ENCODE results near the gene IFT74. TPM values are rescaled to one million over a fixed set of nuclear protein-coding genes. Genes with fewer than 3 reads are reported as not detected.

The IFT74 gene
- total and polyA plus RNA-seq, 2 of the 13 experiments (the other 11 are each of a cell fraction or from before 2014, with no cell fraction given): 4.2 to 12.3 TPM

DNA sequence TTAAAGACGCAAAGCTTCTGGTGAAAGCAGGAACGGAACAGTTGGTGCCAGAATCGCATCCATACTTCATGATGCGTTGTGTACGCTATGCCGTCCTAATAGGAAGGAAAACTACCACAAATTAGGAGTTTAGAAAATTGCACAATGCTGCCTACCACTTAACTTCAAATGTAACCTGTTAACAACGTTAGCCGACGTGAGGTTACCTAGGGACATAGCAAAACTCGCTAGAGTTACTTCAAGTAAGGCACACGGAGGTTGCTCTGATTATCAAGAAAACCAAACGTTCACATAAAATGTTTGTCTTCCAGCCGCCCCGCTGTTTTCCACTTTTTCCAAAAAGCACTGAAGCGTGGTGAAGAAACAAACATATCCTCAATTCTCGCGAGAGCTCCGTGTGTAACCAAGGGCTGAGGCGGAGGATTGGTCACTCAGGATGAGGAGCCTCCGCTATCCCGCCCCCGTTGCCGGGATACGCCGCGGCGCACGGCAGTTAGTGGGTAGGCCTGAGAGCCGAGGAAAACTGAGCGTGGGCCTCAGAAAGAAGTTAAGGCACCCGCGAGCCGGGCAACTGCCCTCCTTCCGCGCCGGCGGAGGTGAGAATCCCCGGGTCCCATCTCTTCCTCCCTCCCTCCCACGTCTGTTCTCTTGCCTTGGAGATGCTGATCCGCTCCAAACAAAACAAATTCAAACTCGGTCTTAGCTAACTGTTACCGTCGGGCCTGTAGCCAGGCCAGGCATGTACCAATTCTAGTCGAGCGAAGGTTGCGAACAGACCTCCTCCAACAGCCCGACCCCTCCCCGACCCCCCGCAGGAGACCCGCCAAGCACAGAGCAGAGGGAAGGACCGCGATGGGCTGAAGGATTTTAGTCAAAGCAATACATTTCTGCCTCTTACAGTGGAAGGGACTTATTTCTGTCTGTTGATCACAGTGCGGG lies at the start of gene IFT74 (continued):
- no peak for TF ChIP-seq BRD4 (CRISPR knock-in tag; IDR thresholded peaks at IDR 0.05)
- TF ChIP-seq ELF4 (CRISPR knock-in tag; IDR thresholded peaks at IDR 0.05; ENCODE audit: borderline replicate concordance): no peak
- peak; percentile 73 for TF ChIP-seq PRDM10 (CRISPR knock-in tag; IDR thresholded peaks at IDR 0.05; ENCODE audit: low read depth)
- no peak; the same call in 1 of the 2 replicates for TF ChIP-seq FOXA3 (CRISPR knock-in tag; IDR thresholded peaks at IDR 0.05)
- TF ChIP-seq FOXK1 (CRISPR knock-in tag; IDR thresholded peaks at IDR 0.05; ENCODE audit: borderline replicate concordance, low read depth): peak; percentile 48; the same call in 1 of the 2 replicates
- no peak for TF ChIP-seq ZFAT (CRISPR knock-in tag; conservative IDR thresholded peaks at IDR 0.05)
- no peak for TF ChIP-seq ZNF619 (CRISPR knock-in tag; IDR thresholded peaks at IDR 0.05)
- TF ChIP-seq, protein P1, sequence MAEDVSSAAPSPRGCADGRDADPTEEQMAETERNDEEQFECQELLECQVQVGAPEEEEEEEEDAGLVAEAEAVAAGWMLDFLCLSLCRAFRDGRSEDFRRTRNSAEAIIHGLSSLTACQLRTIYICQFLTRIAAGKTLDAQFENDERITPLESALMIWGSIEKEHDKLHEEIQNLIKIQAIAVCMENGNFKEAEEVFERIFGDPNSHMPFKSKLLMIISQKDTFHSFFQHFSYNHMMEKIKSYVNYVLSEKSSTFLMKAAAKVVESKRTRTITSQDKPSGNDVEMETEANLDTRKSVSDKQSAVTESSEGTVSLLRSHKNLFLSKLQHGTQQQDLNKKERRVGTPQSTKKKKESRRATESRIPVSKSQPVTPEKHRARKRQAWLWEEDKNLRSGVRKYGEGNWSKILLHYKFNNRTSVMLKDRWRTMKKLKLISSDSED (CRISPR knock-in tag; IDR thresholded peaks at IDR 0.05): no peak
- no peak for TF ChIP-seq NFIB (CRISPR knock-in tag; IDR thresholded peaks at IDR 0.05; ENCODE audit: borderline replicate concordance)
- TF ChIP-seq GATAD2A (CRISPR knock-in tag; IDR thresholded peaks at IDR 0.05): peak; percentile 48; the same call in 1 of the 2 replicates
- TF ChIP-seq CAMTA2 (CRISPR knock-in tag; IDR thresholded peaks at IDR 0.05; ENCODE audit: borderline replicate concordance): no peak
- no peak for TF ChIP-seq SOX5 (CRISPR knock-in tag; IDR thresholded peaks at IDR 0.05; ENCODE audit: borderline replicate concordance)
- no peak for TF ChIP-seq ZNF674 (CRISPR knock-in tag; IDR thresholded peaks at IDR 0.05; ENCODE audit: low read depth)
- TF ChIP-seq, protein P2, sequence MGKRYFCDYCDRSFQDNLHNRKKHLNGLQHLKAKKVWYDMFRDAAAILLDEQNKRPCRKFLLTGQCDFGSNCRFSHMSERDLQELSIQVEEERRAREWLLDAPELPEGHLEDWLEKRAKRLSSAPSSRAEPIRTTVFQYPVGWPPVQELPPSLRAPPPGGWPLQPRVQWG (CRISPR knock-in tag; IDR thresholded peaks at IDR 0.05; ENCODE audit: borderline replicate concordance, low read depth): no peak
- no peak for TF ChIP-seq ZNF850 (CRISPR knock-in tag; conservative IDR thresholded peaks at IDR 0.05)
- TF ChIP-seq ZNF24 (IDR thresholded peaks at IDR 0.05): no peak
- no peak for TF ChIP-seq STAT5B (CRISPR knock-in tag; IDR thresholded peaks at IDR 0.05)
- TF ChIP-seq, protein P3, sequence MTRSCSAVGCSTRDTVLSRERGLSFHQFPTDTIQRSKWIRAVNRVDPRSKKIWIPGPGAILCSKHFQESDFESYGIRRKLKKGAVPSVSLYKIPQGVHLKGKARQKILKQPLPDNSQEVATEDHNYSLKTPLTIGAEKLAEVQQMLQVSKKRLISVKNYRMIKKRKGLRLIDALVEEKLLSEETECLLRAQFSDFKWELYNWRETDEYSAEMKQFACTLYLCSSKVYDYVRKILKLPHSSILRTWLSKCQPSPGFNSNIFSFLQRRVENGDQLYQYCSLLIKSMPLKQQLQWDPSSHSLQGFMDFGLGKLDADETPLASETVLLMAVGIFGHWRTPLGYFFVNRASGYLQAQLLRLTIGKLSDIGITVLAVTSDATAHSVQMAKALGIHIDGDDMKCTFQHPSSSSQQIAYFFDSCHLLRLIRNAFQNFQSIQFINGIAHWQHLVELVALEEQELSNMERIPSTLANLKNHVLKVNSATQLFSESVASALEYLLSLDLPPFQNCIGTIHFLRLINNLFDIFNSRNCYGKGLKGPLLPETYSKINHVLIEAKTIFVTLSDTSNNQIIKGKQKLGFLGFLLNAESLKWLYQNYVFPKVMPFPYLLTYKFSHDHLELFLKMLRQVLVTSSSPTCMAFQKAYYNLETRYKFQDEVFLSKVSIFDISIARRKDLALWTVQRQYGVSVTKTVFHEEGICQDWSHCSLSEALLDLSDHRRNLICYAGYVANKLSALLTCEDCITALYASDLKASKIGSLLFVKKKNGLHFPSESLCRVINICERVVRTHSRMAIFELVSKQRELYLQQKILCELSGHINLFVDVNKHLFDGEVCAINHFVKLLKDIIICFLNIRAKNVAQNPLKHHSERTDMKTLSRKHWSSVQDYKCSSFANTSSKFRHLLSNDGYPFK (CRISPR knock-in tag; IDR thresholded peaks at IDR 0.05; ENCODE audit: borderline replicate concordance): peak; percentile 68; the same call in 1 of the 2 replicates
- TF ChIP-seq CEBPB (IDR thresholded peaks at IDR 0.05; ENCODE audit: borderline replicate concordance, low read depth, low read length): peak; percentile 67
- no peak for TF ChIP-seq ZNF790 (CRISPR knock-in tag; IDR thresholded peaks at IDR 0.05; ENCODE audit: borderline replicate concordance)
- peak; percentile 71; the same call in 1 of the 2 replicates for TF ChIP-seq ZNF670 (CRISPR knock-in tag; IDR thresholded peaks at IDR 0.05; ENCODE audit: borderline replicate concordance)

Data from HepG2 (cell line).